ENCODE data around the gene USP8.

The USP8 gene

DNA sequence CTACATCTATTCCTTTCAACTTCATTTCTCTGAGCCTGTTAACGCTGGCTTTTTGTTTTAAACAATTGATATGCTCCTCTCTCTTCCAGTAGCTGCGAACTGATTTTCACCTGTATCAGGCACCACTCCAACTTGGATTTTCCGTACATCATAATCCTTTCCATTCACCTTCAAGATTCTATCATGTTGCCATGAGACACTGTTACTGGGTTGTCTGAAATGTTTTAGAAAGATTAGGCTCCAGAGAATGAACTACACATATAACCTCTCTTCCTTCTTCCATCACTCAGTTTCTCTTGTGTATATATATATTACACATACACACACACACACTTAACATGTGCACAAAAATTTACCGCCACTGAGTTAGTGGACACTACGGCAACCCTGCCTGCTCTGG, 122.4 kb downstream of the USP8 start, which contains the start of gene USP50:
TSS of gene USP50 (minus strand) at position 101 of the 400 bp plus-strand sequence. CDS start 141 bp downstream, outside the sequence.
- no peak for DNase-seq

DNA sequence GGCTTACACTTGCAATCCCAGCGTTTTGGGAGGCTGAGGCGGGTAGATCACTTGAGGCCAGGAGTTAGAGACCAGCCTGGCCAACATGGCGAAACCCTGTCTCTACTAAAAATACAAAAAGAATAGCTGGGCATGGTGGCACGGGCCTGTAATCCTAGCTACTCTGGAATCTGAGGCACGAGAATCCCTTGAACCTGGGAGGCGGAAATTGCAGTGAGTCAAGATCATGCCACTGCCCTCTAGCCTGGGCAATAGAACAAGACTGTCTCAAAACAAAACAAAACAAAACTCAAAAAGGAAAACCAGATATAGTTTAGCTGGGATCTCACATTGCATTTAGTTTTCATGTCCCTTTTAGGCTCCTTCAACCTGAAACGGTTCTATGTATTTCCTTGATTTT, 125.1 kb downstream of the USP8 start:
- no peak for DNase-seq

DNA sequence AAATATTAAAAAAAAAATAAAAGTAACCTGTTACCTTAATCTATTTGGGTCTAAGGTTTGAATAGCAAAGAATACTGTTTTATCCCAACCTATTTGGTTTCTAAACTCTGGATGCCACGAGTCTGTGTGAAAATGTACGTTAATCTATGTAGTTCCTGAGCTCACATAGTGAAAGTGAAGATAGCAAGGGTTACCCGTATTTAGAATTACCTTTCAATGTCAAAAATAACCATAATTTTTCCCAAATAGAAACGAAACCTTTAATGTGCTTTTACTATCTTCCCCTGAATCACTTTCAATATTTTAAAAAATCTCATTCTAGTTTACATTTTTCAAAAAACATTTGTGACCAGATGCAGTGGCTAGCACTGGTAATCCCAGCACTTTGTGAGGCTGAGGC, 128.0 kb downstream of the USP8 start:
- no peak for DNase-seq

DNA sequence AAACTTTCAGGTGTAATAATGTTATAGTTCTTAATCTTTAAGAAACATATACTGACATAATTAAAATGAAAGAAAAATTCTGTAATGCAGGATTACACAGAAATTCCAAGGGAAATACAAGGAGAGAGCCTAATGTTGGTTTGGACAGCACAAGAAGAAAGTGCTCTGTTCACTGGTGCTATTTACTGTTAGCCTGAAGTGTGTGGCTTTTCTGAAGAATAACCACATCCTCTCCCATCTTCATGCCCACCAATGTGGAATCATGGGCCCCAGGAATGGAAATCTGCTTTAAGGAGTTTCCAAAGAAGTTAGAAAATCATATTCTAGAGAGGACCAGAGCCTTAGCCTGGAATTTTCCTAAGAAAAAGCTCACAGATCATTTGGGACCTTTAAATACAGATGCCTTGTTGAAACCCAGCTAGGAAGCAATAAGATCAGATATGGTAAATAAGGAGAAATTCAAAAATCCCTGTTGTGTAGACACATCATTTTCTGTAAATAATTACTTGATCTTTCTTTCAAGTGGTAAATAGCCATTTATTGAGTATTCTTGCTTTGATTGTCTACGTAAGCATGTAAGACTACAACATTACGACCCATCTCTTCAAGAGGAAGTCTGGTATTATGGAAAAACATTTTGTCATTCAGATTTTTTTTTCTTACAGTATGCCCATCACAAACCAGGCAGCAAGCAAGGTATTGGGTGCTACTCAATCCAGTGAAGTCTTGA, 132.6 kb downstream of the USP8 start:
- no peak for DNase-seq

DNA sequence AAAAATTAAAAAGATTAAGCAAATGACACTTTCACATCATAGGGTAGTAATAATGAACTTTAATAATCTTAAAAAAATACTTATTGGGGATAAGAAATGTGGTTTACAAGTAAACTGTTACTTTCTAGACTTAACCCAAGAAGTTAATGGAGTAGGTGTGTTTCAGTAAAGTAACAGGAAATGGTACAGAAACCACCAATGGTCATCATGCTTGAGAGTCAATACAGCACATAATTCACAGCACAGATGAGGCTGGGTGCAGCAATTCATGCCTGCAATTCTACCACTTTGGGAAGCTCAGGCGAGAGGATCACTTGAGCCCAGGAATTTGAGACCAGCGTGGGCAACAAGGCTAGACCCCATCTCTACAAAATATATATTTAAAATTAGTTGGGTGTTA, 133.8 kb downstream of the USP8 start:
- DNase-seq: no peak

DNA sequence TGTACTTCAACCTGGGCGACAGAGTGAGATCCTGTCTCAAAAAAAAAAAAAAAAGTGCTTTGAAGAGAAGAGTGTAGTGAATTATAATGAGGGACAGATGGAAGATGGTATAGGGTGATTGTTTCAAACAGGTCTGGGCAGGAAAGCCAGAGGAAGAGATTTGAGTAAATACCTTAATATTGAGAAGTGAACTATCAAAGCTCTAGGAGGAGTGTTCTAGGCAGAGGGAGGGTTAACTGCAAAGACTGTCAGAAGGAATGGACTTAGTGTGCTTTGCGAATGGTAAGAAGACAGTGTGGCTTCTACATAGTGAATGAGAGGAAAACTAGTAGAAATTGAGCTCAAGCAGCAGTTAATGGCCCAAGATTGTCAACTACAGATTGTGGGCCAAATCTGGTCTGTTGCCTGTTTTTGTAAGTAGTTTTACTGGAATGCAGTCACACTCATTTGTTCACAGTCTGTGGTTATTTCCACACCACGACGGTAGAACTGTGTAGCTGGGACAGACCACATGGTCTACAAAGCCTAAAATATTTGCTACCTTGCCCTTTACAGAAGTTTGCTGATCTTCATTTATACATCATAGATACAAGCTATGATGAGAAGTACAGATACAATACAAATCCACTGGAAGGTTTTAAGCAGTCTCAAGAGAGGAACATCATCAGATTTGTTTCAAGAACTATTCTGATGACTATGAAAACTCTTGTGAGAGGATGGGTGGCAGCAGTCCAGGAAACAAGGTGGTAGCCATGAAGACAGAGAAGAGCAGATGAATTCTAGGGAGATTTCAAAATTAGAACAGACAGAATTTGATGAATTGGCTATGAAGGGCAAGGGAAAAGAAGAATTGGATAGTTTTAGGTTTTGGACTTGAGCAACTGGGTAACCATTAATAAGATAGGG, 138.8 kb downstream of the USP8 start:
- DNase-seq: no peak

DNA sequence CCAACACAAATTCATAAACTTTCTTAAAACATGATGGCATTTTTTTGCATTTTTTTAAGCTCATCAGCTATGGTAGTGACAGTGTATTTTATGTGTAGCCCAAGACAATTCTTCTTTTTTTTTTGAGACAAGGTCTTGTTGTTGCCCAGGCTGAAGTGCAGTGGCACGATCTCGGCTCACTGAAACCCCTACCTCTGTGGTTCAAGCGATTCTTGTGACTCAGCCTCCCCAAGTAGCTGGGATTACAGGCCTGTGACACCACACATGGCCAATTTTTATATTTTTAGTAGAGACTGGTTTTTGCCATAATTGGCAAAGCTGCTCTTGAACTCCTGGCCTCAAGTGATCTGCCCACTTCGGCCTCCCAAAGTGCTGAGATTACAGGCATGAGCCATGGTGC, 139.6 kb downstream of the USP8 start:
- no peak for DNase-seq

Data from NCI-H1105 (cell line).